B cell (primary cell): ENCODE results near the gene FBXL16. TPM values are rescaled to one million over a fixed set of nuclear protein-coding genes. Genes with fewer than 3 reads are reported as not detected.

ENCODE experiments used
- ATAC-seq: fragments of 200-7000 bp; cut with Tn5 transposase; one replicate; pipeline ENCODE4 v1.10.0; 2021; ENCODE audit warnings: low read depth, mild to moderate bottlenecking, moderate number of reproducible peaks, moderate library complexity
- CTCF ChIA-PET: fragments of 350-600 bp; sonication (Branson Sonifier 250); formaldehyde crosslinking; loops from one replicate; lab custom pipeline; 2021; ENCODE audit warnings: antibody characterized with exemption, inconsistent platforms; lab: Charles Lee
- POLR2A ChIA-PET: fragments of 350-600 bp; sonication (Branson Sonifier 250); formaldehyde crosslinking; loops from one replicate; lab custom pipeline; 2021; ENCODE audit warnings: antibody characterized with exemption; lab: Charles Lee
- DNase-seq: peaks from one replicate; pipeline ENCODE4 v3.0.0; 2013
- H2AFZ ChIP-seq: 2 replicates; pipeline ENCODE4 v1.6.1; 2012; ENCODE audit warnings: mild to moderate bottlenecking, low read depth, low read length; ENCODE audit not compliant: insufficient read depth, poor library complexity, severe bottlenecking
- H3K27ac ChIP-seq, 2 donors: 1 replicate in 1 of 2; 2 replicates in 1 of 2; pipeline ENCODE4 v1.5.1; 2012 to 2013; ENCODE audit warnings: low read length in 2 of 2, mild to moderate bottlenecking in 2 of 2, moderate library complexity in 1 of 2
- H3K27me3 ChIP-seq, 4 experiments: fragments of 200-600 bp in 1 of 4; sonication (generic) in 1 of 4; replicated peaks in 1 of 4; 1 replicate in 2 of 4; 2 replicates in 2 of 4; pipeline versions ENCODE4 v1.6.1 to v1.7.0; 2013 to 2016; ENCODE audit warnings: low read length in 3 of 4, mild to moderate bottlenecking in 2 of 4, mixed read lengths in 1 of 4, moderate library complexity in 1 of 4; ENCODE audit not compliant: insufficient read depth in 4 of 4, control insufficient read depth in 3 of 4; ENCODE audit errors: control extremely low read depth in 1 of 4
- H3K36me3 ChIP-seq, 2 experiments: replicated peaks in 1 of 2; 1 replicate in 1 of 2; 2 replicates in 1 of 2; pipeline versions ENCODE4 v1.6.1 to v1.7.1; 2013; ENCODE audit warnings: low read length in 1 of 2; ENCODE audit not compliant: insufficient read depth in 2 of 2, control insufficient read depth in 1 of 2; ENCODE audit errors: control extremely low read depth in 1 of 2, extremely low read depth in 1 of 2
- H3K4me1 ChIP-seq, 2 donors: fragments of 200-600 bp in 1 of 2; sonication (generic) in 1 of 2; 1 replicate in 1 of 2; 2 replicates in 1 of 2; pipeline versions ENCODE4 v1.5.1 to v1.6.1; 2013 to 2017; ENCODE audit warnings: low read length in 2 of 2; ENCODE audit not compliant: control insufficient read depth in 2 of 2, insufficient read depth in 2 of 2
- H3K4me2 ChIP-seq: replicated peaks from 2 replicates; pipeline ENCODE3; 2012; ENCODE audit warnings: mild to moderate bottlenecking, low read depth, low read length; ENCODE audit not compliant: poor library complexity, severe bottlenecking
- H3K4me3 ChIP-seq, 5 experiments: fragments of 200-600 bp in 1 of 5; sonication (generic) in 1 of 5; 1 replicate in 3 of 5; 2 replicates in 2 of 5; pipeline versions ENCODE4 v1.5.1 to v1.7.0; 2011 to 2016; ENCODE audit warnings: low read length in 4 of 5, mild to moderate bottlenecking in 4 of 5, low read depth in 2 of 5, control low read depth in 1 of 5, moderate library complexity in 1 of 5; ENCODE audit not compliant: insufficient read depth in 1 of 5; ENCODE audit errors: control extremely low read depth in 1 of 5, extremely low read depth in 1 of 5
- H3K79me2 ChIP-seq: fragments of 200-600 bp; sonication (generic); one replicate; pipeline ENCODE4 v1.6.0; 2016; ENCODE audit warnings: low read length; ENCODE audit not compliant: control insufficient read depth, insufficient read depth
- H3K9ac ChIP-seq: fragments of 200-600 bp; sonication (generic); 2 replicates; pipeline ENCODE4 v1.6.1; 2017; ENCODE audit warnings: mild to moderate bottlenecking, low read length, moderate library complexity
- H3K9me3 ChIP-seq, 3 donors: one replicate each; pipeline versions ENCODE4 v1.6.1 to v1.7.1; 2013; ENCODE audit warnings: low read length in 2 of 3; ENCODE audit not compliant: control insufficient read depth in 2 of 3, insufficient read depth in 1 of 3; ENCODE audit errors: control extremely low read depth in 1 of 3
- H4K20me1 ChIP-seq: 2 replicates; pipeline ENCODE4 v1.6.0; 2012; ENCODE audit warnings: mild to moderate bottlenecking, low read length; ENCODE audit not compliant: insufficient read depth, control insufficient read depth, poor library complexity, severe bottlenecking
- H3K27ac Mint-ChIP-seq: one replicate; pipeline ENCODE4 v1.8.0; 2021; ENCODE audit warnings: mixed read lengths
- H3K27me3 Mint-ChIP-seq: one replicate; pipeline ENCODE4 v1.8.0; 2021; ENCODE audit warnings: mixed read lengths
- H3K4me1 Mint-ChIP-seq: one replicate; pipeline ENCODE4 v1.8.0; 2021; ENCODE audit warnings: mixed read lengths
- H3K4me3 Mint-ChIP-seq: one replicate; pipeline ENCODE4 v1.8.0; 2021; ENCODE audit warnings: mixed read lengths
- H3K9me3 Mint-ChIP-seq: one replicate; pipeline ENCODE4 v1.8.0; 2022; ENCODE audit warnings: mixed read lengths; ENCODE audit not compliant: insufficient read depth
- CTCF ChIP-seq: fragments of 200-600 bp; IDR thresholded peaks from one replicate; pipeline ENCODE4 v1.8.0; 2022; ENCODE audit warnings: antibody characterized with exemption, mild to moderate bottlenecking
- EZH2 ChIP-seq: IDR thresholded peaks from 2 replicates; pipeline ENCODE4 v1.6.1; 2012; ENCODE audit warnings: borderline replicate concordance, low read depth, mild to moderate bottlenecking, moderate library complexity, low read length; ENCODE audit not compliant: insufficient read depth, poor library complexity, severe bottlenecking
- WGBS: methylation state at CpG from one replicate; pipeline ENCODE4 v1.1.5; 2013; ENCODE audit warnings: missing lambda C conversion rate; ENCODE audit not compliant: insufficient coverage; 5-methylcytosine and 5-hydroxymethylcytosine counted together
- intact Hi-C: fragments of 100-400 bp; cut with micrococcal nuclease; formaldehyde crosslinking; loops from one replicate; pipeline ENCODE4 v1.10.0; 2022
- polyA plus RNA-seq: library from polyadenylated mRNA; depleted of rRNA; stranded (reverse); fragments of >200 nt; gene quantifications from 2 replicates; pipeline ENCODE4 v1.2.3, GENCODE V29; 2012
- total RNA-seq, 2 donors: library from RNA; stranded (reverse); fragments of 120-200 nt in 1 of 2; gene quantifications; 1 replicate in 1 of 2; 2 replicates in 1 of 2; pipeline versions ENCODE4 v1.2.3 to v1.2.4, GENCODE V29; 2013 to 2022

The FBXL16 gene
- total and polyA plus RNA-seq, 2 donors (not counting 1 experiment from before 2014, with no cell fraction given): 2.2 to 5.8 TPM

GRCh38 chr16:729768-730665 lies 24.4 kb upstream of the FBXL16 start:
- Histone ChIP-seq H3K36me3 (peaks cover 0 to 32% of the 10 kb centered on the region in 2 experiments), H3K4me2 (no peak overlapping the region), H3K4me3 (no peak overlapping the region), H3K9ac (no peak overlapping the region), H3K79me2 (no peaks in the 10 kb centered on the region), H3K4me1 (peaks cover 10 to 28% of the 10 kb centered on the region in 2 donors), H2AFZ (no peak overlapping the region), H3K27me3 (no peaks in the 10 kb centered on the region), H3K27ac (no peak overlapping the region), H4K20me1 (peaks cover 14% of the 10 kb centered on the region), H3K9me3 (no peaks in the 10 kb centered on the region)
- H3K4me1 Mint-ChIP-seq: peaks cover 16% of the 10 kb centered on the region
- H3K27me3 Mint-ChIP-seq: no peaks in the 10 kb centered on the region
- H3K9me3 Mint-ChIP-seq: no peaks in the 10 kb centered on the region
- DNase-seq: no peak
- ChIA-PET POLR2A (no interaction called here), CTCF (interaction anchor here (0.5 to 1.2 kb wide), 2 partner anchors 12 to 18 kb away, joined by 3 to 4 read pairs; no protein-coding TSS in a partner anchor)
- intact Hi-C loops: loop anchor here (5.0 kb wide), 1 partner anchor 882 kb away; the partner anchor contains the start of genes CRAMP1 and IFT140
- TF ChIP-seq EZH2: no peak
- no peak for TF ChIP-seq CTCF
- H3K4me3 Mint-ChIP-seq: peak overlapping the region; percentile 19
- no peak for ATAC-seq
- WGBS: 94% methylated on average over 37 of the region's 37 CpGs
- H3K27ac Mint-ChIP-seq: peak overlapping the region; percentile 10
